Measurements from ENCODE around the gene CIC. TPM values are rescaled to one million over a fixed set of nuclear protein-coding genes. Genes with fewer than 3 reads are reported as not detected.
A peak's percentile ranks its signal among the peaks of the same experiment; 100 is the strongest.

CIC gene
- total and polyA plus RNA-seq, 2 of the 13 experiments (the other 11 are each of a cell fraction or from before 2014, with no cell fraction given): 5.9 to 8.0 TPM

DNA sequence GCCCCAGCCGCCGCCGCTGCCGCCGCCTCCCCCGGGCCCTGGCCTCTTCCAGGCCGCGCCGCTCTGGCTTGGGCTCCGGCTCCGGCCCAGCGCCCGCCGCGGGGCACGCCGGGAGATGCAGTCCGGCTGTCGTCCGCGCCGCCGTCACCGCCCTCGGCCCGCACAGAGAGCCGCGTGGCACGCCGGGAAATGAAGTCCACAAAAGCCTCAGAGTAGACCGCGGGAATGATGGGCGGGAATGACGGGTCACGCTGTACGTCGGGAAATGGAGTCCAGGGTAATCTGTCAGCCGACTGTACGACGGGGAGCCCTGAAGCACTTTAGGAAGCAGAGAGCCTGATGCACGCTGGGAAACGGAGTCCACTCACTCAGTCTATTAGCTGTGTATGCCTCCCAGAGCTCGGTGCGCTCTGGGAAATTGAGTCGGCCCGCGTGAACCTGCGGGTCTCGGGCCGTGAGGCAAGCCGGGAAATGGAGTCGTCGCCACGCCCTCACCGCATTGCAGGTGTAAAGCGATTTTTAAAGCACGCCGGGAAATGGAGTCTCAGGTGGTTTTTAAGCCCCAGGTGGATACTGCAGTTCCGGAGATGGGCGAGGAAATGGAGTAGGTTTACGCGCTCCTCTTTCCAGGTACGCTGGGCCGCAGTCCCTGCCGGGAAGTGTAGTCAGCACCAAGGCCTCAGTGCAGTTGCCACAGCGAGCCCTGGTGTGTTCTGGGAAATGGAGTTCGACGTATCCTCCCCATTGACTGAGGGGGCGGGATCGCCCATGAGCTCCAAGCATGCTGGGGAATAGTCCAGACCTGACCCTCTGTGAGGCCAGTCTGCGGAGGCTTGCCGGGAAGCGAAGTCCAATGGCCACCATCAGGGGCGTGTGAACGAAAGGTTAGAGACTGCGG lies 26.3 kb upstream of the CIC start, which contains the start of gene GSK3A (continued):
- TF ChIP-seq, protein P1, sequence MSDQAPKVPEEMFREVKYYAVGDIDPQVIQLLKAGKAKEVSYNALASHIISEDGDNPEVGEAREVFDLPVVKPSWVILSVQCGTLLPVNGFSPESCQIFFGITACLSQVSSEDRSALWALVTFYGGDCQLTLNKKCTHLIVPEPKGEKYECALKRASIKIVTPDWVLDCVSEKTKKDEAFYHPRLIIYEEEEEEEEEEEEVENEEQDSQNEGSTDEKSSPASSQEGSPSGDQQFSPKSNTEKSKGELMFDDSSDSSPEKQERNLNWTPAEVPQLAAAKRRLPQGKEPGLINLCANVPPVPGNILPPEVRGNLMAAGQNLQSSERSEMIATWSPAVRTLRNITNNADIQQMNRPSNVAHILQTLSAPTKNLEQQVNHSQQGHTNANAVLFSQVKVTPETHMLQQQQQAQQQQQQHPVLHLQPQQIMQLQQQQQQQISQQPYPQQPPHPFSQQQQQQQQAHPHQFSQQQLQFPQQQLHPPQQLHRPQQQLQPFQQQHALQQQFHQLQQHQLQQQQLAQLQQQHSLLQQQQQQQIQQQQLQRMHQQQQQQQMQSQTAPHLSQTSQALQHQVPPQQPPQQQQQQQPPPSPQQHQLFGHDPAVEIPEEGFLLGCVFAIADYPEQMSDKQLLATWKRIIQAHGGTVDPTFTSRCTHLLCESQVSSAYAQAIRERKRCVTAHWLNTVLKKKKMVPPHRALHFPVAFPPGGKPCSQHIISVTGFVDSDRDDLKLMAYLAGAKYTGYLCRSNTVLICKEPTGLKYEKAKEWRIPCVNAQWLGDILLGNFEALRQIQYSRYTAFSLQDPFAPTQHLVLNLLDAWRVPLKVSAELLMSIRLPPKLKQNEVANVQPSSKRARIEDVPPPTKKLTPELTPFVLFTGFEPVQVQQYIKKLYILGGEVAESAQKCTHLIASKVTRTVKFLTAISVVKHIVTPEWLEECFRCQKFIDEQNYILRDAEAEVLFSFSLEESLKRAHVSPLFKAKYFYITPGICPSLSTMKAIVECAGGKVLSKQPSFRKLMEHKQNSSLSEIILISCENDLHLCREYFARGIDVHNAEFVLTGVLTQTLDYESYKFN (CRISPR knock-in tag; conservative IDR thresholded peaks at IDR 0.05): peak; percentile 50
- TF ChIP-seq ZSCAN22 (CRISPR knock-in tag; IDR thresholded peaks at IDR 0.05): no peak
- no peak for TF ChIP-seq ZNF160 (CRISPR knock-in tag; IDR thresholded peaks at IDR 0.05)
- no peak for TF ChIP-seq SCMH1 (CRISPR knock-in tag; IDR thresholded peaks at IDR 0.05; ENCODE audit: borderline replicate concordance)
- TF ChIP-seq ZFX (CRISPR knock-in tag; IDR thresholded peaks at IDR 0.05; ENCODE audit: low read depth): peak; percentile 95
- peak; percentile 69; the same call in 1 of the 2 replicates for TF ChIP-seq TGIF2 (CRISPR knock-in tag; IDR thresholded peaks at IDR 0.05)
- TF ChIP-seq NFYC (CRISPR knock-in tag; IDR thresholded peaks at IDR 0.05): no peak; the same call in none of the 2 replicates
- TF ChIP-seq ZNF235 (CRISPR knock-in tag; IDR thresholded peaks at IDR 0.05; ENCODE audit: borderline replicate concordance): peak; percentile 70; the same call in 1 of the 2 replicates
- peak; percentile 38; the same call in 1 of the 2 replicates for TF ChIP-seq HNF4G (IDR thresholded peaks at IDR 0.05; ENCODE audit: borderline replicate concordance, low read depth, low read length)
- TF ChIP-seq HNF4G (CRISPR knock-in tag; IDR thresholded peaks at IDR 0.05; ENCODE audit: borderline replicate concordance, low read depth): no peak
- TF ChIP-seq SNAI1 (CRISPR knock-in tag; IDR thresholded peaks at IDR 0.05; ENCODE audit: borderline replicate concordance): no peak
- TF ChIP-seq ZFP90 (CRISPR knock-in tag; IDR thresholded peaks at IDR 0.05; ENCODE audit: borderline replicate concordance): no peak; the same call in 1 of the 2 replicates
- TF ChIP-seq ZNF343 (CRISPR knock-in tag; IDR thresholded peaks at IDR 0.05): no peak
- TF ChIP-seq NFYB (CRISPR knock-in tag; IDR thresholded peaks at IDR 0.05): peak; percentile 13; the same call in 1 of the 2 replicates
- 0 out of 2 replicates have a peak, but pooled peaks have one; percentile 11 for TF ChIP-seq GTF3A (CRISPR knock-in tag; conservative IDR thresholded peaks at IDR 0.05)
- TF ChIP-seq, protein P2, sequence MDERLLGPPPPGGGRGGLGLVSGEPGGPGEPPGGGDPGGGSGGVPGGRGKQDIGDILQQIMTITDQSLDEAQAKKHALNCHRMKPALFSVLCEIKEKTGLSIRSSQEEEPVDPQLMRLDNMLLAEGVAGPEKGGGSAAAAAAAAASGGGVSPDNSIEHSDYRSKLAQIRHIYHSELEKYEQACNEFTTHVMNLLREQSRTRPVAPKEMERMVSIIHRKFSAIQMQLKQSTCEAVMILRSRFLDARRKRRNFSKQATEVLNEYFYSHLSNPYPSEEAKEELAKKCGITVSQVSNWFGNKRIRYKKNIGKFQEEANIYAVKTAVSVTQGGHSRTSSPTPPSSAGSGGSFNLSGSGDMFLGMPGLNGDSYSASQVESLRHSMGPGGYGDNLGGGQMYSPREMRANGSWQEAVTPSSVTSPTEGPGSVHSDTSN (CRISPR knock-in tag; IDR thresholded peaks at IDR 0.05): peak; percentile 63
- peak; percentile 49; the same call in 1 of the 2 replicates for TF ChIP-seq FOXK2 (IDR thresholded peaks at IDR 0.05)
- no peak for TF ChIP-seq ZNF121 (CRISPR knock-in tag; IDR thresholded peaks at IDR 0.05)
- TF ChIP-seq, protein P3, sequence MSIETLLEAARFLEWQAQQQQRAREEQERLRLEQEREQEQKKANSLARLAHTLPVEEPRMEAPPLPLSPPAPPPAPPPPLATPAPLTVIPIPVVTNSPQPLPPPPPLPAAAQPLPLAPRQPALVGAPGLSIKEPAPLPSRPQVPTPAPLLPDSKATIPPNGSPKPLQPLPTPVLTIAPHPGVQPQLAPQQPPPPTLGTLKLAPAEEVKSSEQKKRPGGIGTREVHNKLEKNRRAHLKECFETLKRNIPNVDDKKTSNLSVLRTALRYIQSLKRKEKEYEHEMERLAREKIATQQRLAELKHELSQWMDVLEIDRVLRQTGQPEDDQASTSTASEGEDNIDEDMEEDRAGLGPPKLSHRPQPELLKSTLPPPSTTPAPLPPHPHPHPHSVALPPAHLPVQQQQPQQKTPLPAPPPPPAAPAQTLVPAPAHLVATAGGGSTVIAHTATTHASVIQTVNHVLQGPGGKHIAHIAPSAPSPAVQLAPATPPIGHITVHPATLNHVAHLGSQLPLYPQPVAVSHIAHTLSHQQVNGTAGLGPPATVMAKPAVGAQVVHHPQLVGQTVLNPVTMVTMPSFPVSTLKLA (IDR thresholded peaks at IDR 0.05): peak; percentile 65
- TF ChIP-seq, protein P4, sequence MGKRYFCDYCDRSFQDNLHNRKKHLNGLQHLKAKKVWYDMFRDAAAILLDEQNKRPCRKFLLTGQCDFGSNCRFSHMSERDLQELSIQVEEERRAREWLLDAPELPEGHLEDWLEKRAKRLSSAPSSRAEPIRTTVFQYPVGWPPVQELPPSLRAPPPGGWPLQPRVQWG (CRISPR knock-in tag; IDR thresholded peaks at IDR 0.05; ENCODE audit: borderline replicate concordance, low read depth): no peak
- TF ChIP-seq, protein P5, sequence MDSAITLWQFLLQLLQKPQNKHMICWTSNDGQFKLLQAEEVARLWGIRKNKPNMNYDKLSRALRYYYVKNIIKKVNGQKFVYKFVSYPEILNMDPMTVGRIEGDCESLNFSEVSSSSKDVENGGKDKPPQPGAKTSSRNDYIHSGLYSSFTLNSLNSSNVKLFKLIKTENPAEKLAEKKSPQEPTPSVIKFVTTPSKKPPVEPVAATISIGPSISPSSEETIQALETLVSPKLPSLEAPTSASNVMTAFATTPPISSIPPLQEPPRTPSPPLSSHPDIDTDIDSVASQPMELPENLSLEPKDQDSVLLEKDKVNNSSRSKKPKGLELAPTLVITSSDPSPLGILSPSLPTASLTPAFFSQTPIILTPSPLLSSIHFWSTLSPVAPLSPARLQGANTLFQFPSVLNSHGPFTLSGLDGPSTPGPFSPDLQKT (CRISPR knock-in tag; IDR thresholded peaks at IDR 0.05; ENCODE audit: borderline replicate concordance): peak; percentile 17; the same call in 1 of the 2 replicates
